GM12878 (cell line): ENCODE data around the gene PLXNC1.

ENCODE experiments used
- ATF7 ChIP-seq: fragments of 450-650 bp; IDR thresholded peaks from 2 replicates; pipeline ENCODE4 v1.6.1; 2016; ENCODE audit warnings: low read depth, mild to moderate bottlenecking
- CTCF ChIP-seq, 3 experiments: IDR thresholded peaks in 2 of 3; conservative IDR thresholded peaks in 1 of 3; 2 replicates each; pipeline ENCODE4 v1.5.1; 2011; ENCODE audit warnings: low read depth in 3 of 3, low read length in 3 of 3, mild to moderate bottlenecking in 3 of 3, control low read depth in 2 of 3, moderate library complexity in 2 of 3, inconsistent platforms in 1 of 3, mixed read lengths in 1 of 3; ENCODE audit not compliant: control insufficient read depth in 2 of 3, insufficient read depth in 1 of 3; ENCODE audit errors: extremely low read depth in 1 of 3
- FOXM1 ChIP-seq: IDR thresholded peaks from 2 replicates; pipeline ENCODE4 v1.6.1; 2012; ENCODE audit warnings: low read depth, mild to moderate bottlenecking, inconsistent platforms, low read length, moderate library complexity
- POLR2A ChIP-seq: IDR thresholded peaks from 2 replicates; pipeline ENCODE4 v1.6.1; 2011; ENCODE audit warnings: low read depth, mild to moderate bottlenecking, low read length
- RAD21 ChIP-seq: IDR thresholded peaks from 2 replicates; pipeline ENCODE4 v1.6.1; 2011; ENCODE audit warnings: mild to moderate bottlenecking, low read depth, low read length, moderate library complexity; ENCODE audit not compliant: insufficient read depth
- RCOR1 ChIP-seq: conservative IDR thresholded peaks from 2 replicates; pipeline ENCODE4 v1.6.1; 2012; ENCODE audit warnings: low read depth, low read length, improper control_type of control experiment
- SIN3A ChIP-seq: IDR thresholded peaks from 2 replicates; pipeline ENCODE4 v1.6.1; 2012; ENCODE audit warnings: low read depth, low read length, improper control_type of control experiment
- YY1 ChIP-seq: IDR thresholded peaks from 2 replicates; pipeline ENCODE4 v1.6.1; 2011; ENCODE audit warnings: low read depth, mild to moderate bottlenecking, low read length
- ZZZ3 ChIP-seq: IDR thresholded peaks from 2 replicates; pipeline ENCODE4 v1.6.1; 2011; ENCODE audit warnings: low read depth; ENCODE audit not compliant: control insufficient read depth, insufficient read length

- TF ChIP-seq YY1 (no peak), POLR2A (no peak), CTCF (IDR thresholded peaks at IDR 0.05 in 2 of 3, conservative IDR thresholded peaks at IDR 0.05 in 1 of 3; ENCODE audit: control insufficient read depth in 2 of 3, extremely low read depth in 1 of 3, insufficient read depth in 1 of 3, low read depth in 3 of 3, low read length in 3 of 3) (no peak), RAD21 (no peak), SIN3A (no peak), ZZZ3 (no peak), FOXM1 (no peak), RCOR1 (no peak), ATF7 (no peak)
Measured at GRCh38 chr12:94192506-94192905, 44.1 kb downstream of the PLXNC1 start.
